CD4-positive, alpha-beta T cell (primary cell): Measurements from ENCODE around the gene NRROS. TPM values are rescaled to one million over a fixed set of nuclear protein-coding genes. Genes with fewer than 3 reads are reported as not detected.

Source experiments
- ATAC-seq: fragments of 200-7000 bp; cut with Tn5 transposase; one replicate; pipeline ENCODE4 v1.10.0; 2022; ENCODE audit warnings: mild to moderate bottlenecking; ENCODE audit not compliant: poor library complexity
- CTCF ChIA-PET: fragments of 350-600 bp; sonication (Branson Sonifier 250); formaldehyde crosslinking; loops from one replicate; lab custom pipeline; 2021; ENCODE audit warnings: antibody characterized with exemption, inconsistent platforms; lab: Charles Lee
- POLR2A ChIA-PET: fragments of 350-600 bp; sonication (Branson Sonifier 250); formaldehyde crosslinking; loops from one replicate; lab custom pipeline; 2021; ENCODE audit warnings: antibody characterized with exemption, inconsistent platforms; lab: Charles Lee
- DNase-seq, 14 experiments: peaks; one replicate each; pipeline ENCODE4 v3.0.0-alpha.2; 2013 to 2020; ENCODE audit warnings: mixed read lengths in 2 of 14
- H3K27ac ChIP-seq, 2 donors: one replicate each; pipeline versions ENCODE4 v1.5.1 to v1.7.0; 2013; ENCODE audit warnings: low read length in 2 of 2, low read depth in 1 of 2, mild to moderate bottlenecking in 1 of 2
- H3K27me3 ChIP-seq, 2 experiments: 1 replicate in 1 of 2; 2 replicates in 1 of 2; pipeline versions ENCODE4 v1.6.1 to v1.7.0; 2013; ENCODE audit warnings: low read length in 2 of 2, control low read depth in 1 of 2, mild to moderate bottlenecking in 1 of 2, moderate library complexity in 1 of 2; ENCODE audit not compliant: insufficient read depth in 2 of 2, control insufficient read depth in 1 of 2
- H3K36me3 ChIP-seq: one replicate; pipeline ENCODE4 v1.6.1; 2013; ENCODE audit warnings: low read length, control low read depth; ENCODE audit not compliant: insufficient read depth
- H3K4me1 ChIP-seq: one replicate; pipeline ENCODE4 v1.6.1; 2013; ENCODE audit warnings: low read length, control low read depth; ENCODE audit not compliant: insufficient read depth
- H3K4me3 ChIP-seq: one replicate; pipeline ENCODE4 v1.5.1; 2013; ENCODE audit warnings: mild to moderate bottlenecking, low read length, moderate library complexity
- H3K9me3 ChIP-seq, 2 experiments: 1 replicate in 1 of 2; 2 replicates in 1 of 2; pipeline versions ENCODE4 v1.6.1 to v1.7.0; 2013; ENCODE audit warnings: low read length in 2 of 2, mild to moderate bottlenecking in 2 of 2, control low read depth in 1 of 2, moderate library complexity in 1 of 2; ENCODE audit not compliant: control insufficient read depth in 1 of 2, insufficient read depth in 1 of 2
- H3K27ac Mint-ChIP-seq: one replicate; pipeline ENCODE4 v1.8.0; 2020; ENCODE audit warnings: mixed read lengths
- H3K27me3 Mint-ChIP-seq: one replicate; pipeline ENCODE4 v1.8.0; 2021; ENCODE audit warnings: mixed read lengths
- H3K36me3 Mint-ChIP-seq: one replicate; pipeline ENCODE4 v1.8.0; 2021; ENCODE audit warnings: low read depth, mixed read lengths
- H3K4me1 Mint-ChIP-seq: one replicate; pipeline ENCODE4 v1.8.0; 2021; ENCODE audit warnings: low read depth, mixed read lengths
- H3K4me3 Mint-ChIP-seq: one replicate; pipeline ENCODE4 v1.8.0; 2020; ENCODE audit warnings: mild to moderate bottlenecking, mixed read lengths
- H3K9me3 Mint-ChIP-seq: one replicate; pipeline ENCODE4 v1.8.0; 2020; ENCODE audit warnings: mixed read lengths
- intact Hi-C, 2 experiments: fragments of 100-400 bp; cut with DNase I in 1 of 2; cut with micrococcal nuclease in 1 of 2; formaldehyde crosslinking; loops; one replicate each; pipeline versions ENCODE4 v1.15.1 to v1.9.0; 2023 to 2025; cut with DNase I, micrococcal nuclease
- total RNA-seq, 174 experiments: library from RNA in 2 of 174; stranded (reverse) in 2 of 174; gene quantifications; one replicate each; pipeline ENCODE4 v1.2.3 and lab custom pipeline; 2021 to 2026
- TF ChIP-seq, protein P1 (sequence below): fragments of 200-600 bp; IDR thresholded peaks from one replicate; pipeline ENCODE4 v1.8.0; 2022; ENCODE audit warnings: antibody characterized with exemption, mild to moderate bottlenecking

The NRROS gene
- total RNA-seq, 2 experiments from 2014 or later: 7.4 to 8.4 TPM

GRCh38 chr3:196645897-196646665 is 6.6 kb downstream of the NRROS start:
- Mint-ChIP-seq H3K27me3 (no peaks in the 10 kb centered on the region), H3K36me3 (peaks cover 58% of the 10 kb centered on the region), H3K4me3 (no peak overlapping the region), H3K27ac (peak overlapping the region; percentile 91), H3K4me1 (peaks cover 67% of the 10 kb centered on the region), H3K9me3 (no peaks in the 10 kb centered on the region)
- H3K36me3 ChIP-seq: peaks cover 32% of the 10 kb centered on the region
- H3K27me3 ChIP-seq: no peaks in the 10 kb centered on the region
- POLR2A ChIA-PET: interaction anchor here (0.7 to 7.7 kb wide), 4 partner anchors 16 to 41 kb away, joined by 3 to 76 read pairs (median 4); no protein-coding TSS in a partner anchor
- DNase-seq: no peak
- TF ChIP-seq, protein P1, sequence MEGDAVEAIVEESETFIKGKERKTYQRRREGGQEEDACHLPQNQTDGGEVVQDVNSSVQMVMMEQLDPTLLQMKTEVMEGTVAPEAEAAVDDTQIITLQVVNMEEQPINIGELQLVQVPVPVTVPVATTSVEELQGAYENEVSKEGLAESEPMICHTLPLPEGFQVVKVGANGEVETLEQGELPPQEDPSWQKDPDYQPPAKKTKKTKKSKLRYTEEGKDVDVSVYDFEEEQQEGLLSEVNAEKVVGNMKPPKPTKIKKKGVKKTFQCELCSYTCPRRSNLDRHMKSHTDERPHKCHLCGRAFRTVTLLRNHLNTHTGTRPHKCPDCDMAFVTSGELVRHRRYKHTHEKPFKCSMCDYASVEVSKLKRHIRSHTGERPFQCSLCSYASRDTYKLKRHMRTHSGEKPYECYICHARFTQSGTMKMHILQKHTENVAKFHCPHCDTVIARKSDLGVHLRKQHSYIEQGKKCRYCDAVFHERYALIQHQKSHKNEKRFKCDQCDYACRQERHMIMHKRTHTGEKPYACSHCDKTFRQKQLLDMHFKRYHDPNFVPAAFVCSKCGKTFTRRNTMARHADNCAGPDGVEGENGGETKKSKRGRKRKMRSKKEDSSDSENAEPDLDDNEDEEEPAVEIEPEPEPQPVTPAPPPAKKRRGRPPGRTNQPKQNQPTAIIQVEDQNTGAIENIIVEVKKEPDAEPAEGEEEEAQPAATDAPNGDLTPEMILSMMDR: no peak
- H3K27ac ChIP-seq: no peak overlapping the region
- peaks cover 86% of the 10 kb centered on the region for H3K4me1 ChIP-seq
- no peak for ATAC-seq
- CTCF ChIA-PET: interaction anchor here (1.4 to 2.3 kb wide), 2 partner anchors 37 to 39 kb away, joined by 6 to 12 read pairs; no protein-coding TSS in a partner anchor
- H3K9me3 ChIP-seq: no peaks in the 10 kb centered on the region
- H3K4me3 ChIP-seq: no peak overlapping the region
- intact Hi-C loops: no loop called here

- H3K9me3 Mint-ChIP-seq: no peaks in the 10 kb centered on the region
- H3K27ac Mint-ChIP-seq: peak overlapping the region; percentile 38
- H3K4me1 Mint-ChIP-seq: peaks cover 67% of the 10 kb centered on the region
- Histone ChIP-seq H3K36me3 (peaks cover 32% of the 10 kb centered on the region), H3K27me3 (no peaks in the 10 kb centered on the region), H3K4me3 (no peak overlapping the region), H3K27ac (no peak overlapping the region), H3K4me1 (peaks cover 85% of the 10 kb centered on the region), H3K9me3 (no peaks in the 10 kb centered on the region)
- DNase-seq (no peak), ATAC-seq (no peak)
- peaks cover 54% of the 10 kb centered on the region for H3K36me3 Mint-ChIP-seq
- POLR2A ChIA-PET: no interaction called here
- H3K4me3 Mint-ChIP-seq: no peak overlapping the region
- no peaks in the 10 kb centered on the region for H3K27me3 Mint-ChIP-seq
- intact Hi-C loops: no loop called here
- TF ChIP-seq, protein P1: no peak
- CTCF ChIA-PET: no interaction called here
Measured at GRCh38 chr3:196646666-196647216, 7.2 kb downstream of the NRROS start.

GRCh38 chr3:196650740-196651311 is 11.3 kb downstream of the NRROS start:
- peaks cover 43% of the 10 kb centered on the region for H3K36me3 ChIP-seq
- DNase-seq: peak in 3 of 14 experiments; percentile 49 to 58 (median 51)
- Mint-ChIP-seq H3K36me3 (peaks cover 45% of the 10 kb centered on the region), H3K4me1 (peaks cover 41% of the 10 kb centered on the region), H3K4me3 (no peak overlapping the region), H3K9me3 (no peaks in the 10 kb centered on the region), H3K27me3 (no peaks in the 10 kb centered on the region), H3K27ac (peak overlapping the region; percentile 15)
- TF ChIP-seq, protein P1: no peak
- no peak overlapping the region for H3K27ac ChIP-seq
- intact Hi-C loops: no loop called here
- no peak for ATAC-seq
- no peaks in the 10 kb centered on the region for H3K9me3 ChIP-seq
- H3K4me1 ChIP-seq: peaks cover 47% of the 10 kb centered on the region
- POLR2A ChIA-PET: interaction anchor here (1.1 to 2.1 kb wide), 2 partner anchors 10 to 11 kb away, joined by 3 to 5 read pairs; partner anchors contain the start of gene NRROS
- H3K4me3 ChIP-seq: no peak overlapping the region
- CTCF ChIA-PET: no interaction called here
- no peaks in the 10 kb centered on the region for H3K27me3 ChIP-seq
